SU-DHL-6 (cell line): ENCODE data around the gene LMOD1.

Experiments used
- H2AFZ ChIP-seq: fragments of 200-600 bp; sonication (generic); 2 replicates; pipeline ENCODE4 v1.6.1; 2014; ENCODE audit warnings: low read depth, mild to moderate bottlenecking, moderate library complexity, mixed read lengths, antibody characterized with exemption, low read length; ENCODE audit not compliant: severe bottlenecking
- H3F3A ChIP-seq: fragments of 200-600 bp; shearing (Covaris generic); 2 replicates; pipeline ENCODE4 v1.6.0; 2016; ENCODE audit warnings: antibody characterized with exemption, mild to moderate bottlenecking; ENCODE audit not compliant: insufficient read depth
- H3K27ac ChIP-seq: fragments of 200-600 bp; sonication (generic); 2 replicates; pipeline ENCODE4 v1.5.1; 2016; ENCODE audit warnings: low read depth, mild to moderate bottlenecking, low read length, moderate library complexity, mixed read lengths
- H3K27me3 ChIP-seq: fragments of 200-600 bp; sonication (generic), shearing (Covaris generic); 2 replicates; pipeline ENCODE4 v1.6.0; 2014; ENCODE audit warnings: mild to moderate bottlenecking, low read length
- H3K36me3 ChIP-seq: fragments of 200-600 bp; sonication (generic); 2 replicates; pipeline ENCODE4 v1.6.1; 2014; ENCODE audit warnings: mild to moderate bottlenecking, low read length, mixed read lengths
- H3K4me2 ChIP-seq: fragments of 300-600, 200-600 bp; shearing (Covaris generic), sonication (generic); 2 replicates; pipeline ENCODE4 v1.6.0; 2014; ENCODE audit warnings: low read length, low read depth, mild to moderate bottlenecking; ENCODE audit not compliant: poor library complexity, severe bottlenecking
- H3K4me3 ChIP-seq: fragments of 200-600 bp; sonication (generic); 2 replicates; pipeline ENCODE4 v1.5.1; 2014; ENCODE audit warnings: antibody characterized with exemption, low read length, mild to moderate bottlenecking, mixed read lengths; ENCODE audit not compliant: insufficient read depth, poor library complexity, severe bottlenecking
- H3K79me2 ChIP-seq: fragments of 200-600 bp; sonication (generic); 2 replicates; pipeline ENCODE4 v1.6.1; 2014; ENCODE audit warnings: mild to moderate bottlenecking, low read length, moderate library complexity; ENCODE audit not compliant: insufficient read depth
- H3K9ac ChIP-seq: fragments of 200-600 bp; sonication (generic); 2 replicates; pipeline ENCODE4 v1.7.0; 2014; ENCODE audit warnings: mild to moderate bottlenecking, low read length
- H3K9me2 ChIP-seq: fragments of 200-600 bp; sonication (generic); replicated peaks from 2 replicates; pipeline ENCODE4 v1.6.1; 2014; ENCODE audit warnings: low read length; ENCODE audit not compliant: insufficient read depth
- H3K9me3 ChIP-seq: fragments of 200-600 bp; sonication (generic); 2 replicates; pipeline ENCODE4 v1.6.1; 2014; ENCODE audit warnings: low read length, mixed read lengths; ENCODE audit not compliant: insufficient read depth
- H4K20me1 ChIP-seq: fragments of 200-600 bp; sonication (generic); 2 replicates; pipeline ENCODE4 v1.6.1; 2014; ENCODE audit warnings: low read depth, mild to moderate bottlenecking, antibody characterized with exemption, low read length, moderate library complexity, mixed read lengths
- CTCF ChIP-seq: fragments of 200-600 bp; sonication (generic); IDR thresholded peaks from one replicate; pipeline ENCODE4 v1.5.1; 2017; ENCODE audit warnings: antibody characterized with exemption, mild to moderate bottlenecking, low read length, moderate library complexity; ENCODE audit not compliant: insufficient read depth, poor library complexity, severe bottlenecking
- EZH2phosphoT487 ChIP-seq: fragments of 200-600 bp; sonication (generic), shearing (Covaris generic); conservative IDR thresholded peaks from 2 replicates; pipeline ENCODE4 v1.6.1; 2018; ENCODE audit warnings: mild to moderate bottlenecking, antibody characterized with exemption, low read length, moderate library complexity, mixed read lengths

Gene LMOD1

GRCh38 chr1:201988601-201989000, 42.3 kb upstream of the LMOD1 start:
- Histone ChIP-seq H3K79me2 (no peaks in the 10 kb centered on the region), H3K9ac (no peak overlapping the region), H3K4me3 (no peak overlapping the region), H3K27ac (no peak overlapping the region), H2AFZ (no peak overlapping the region), H3K9me2 (no peaks in the 10 kb centered on the region), H3K4me2 (no peak overlapping the region), H3K9me3 (no peaks in the 10 kb centered on the region), H4K20me1 (no peaks in the 10 kb centered on the region), H3K36me3 (no peaks in the 10 kb centered on the region), H3K27me3 (no peaks in the 10 kb centered on the region), H3F3A (no peaks in the 10 kb centered on the region)
- TF ChIP-seq CTCF, result no peak
- TF ChIP-seq EZH2phosphoT487, result no peak

GRCh38 chr1:201985355-201985754, 39.0 kb upstream of the LMOD1 start:
- H3K9me2 ChIP-seq, result no peaks in the 10 kb centered on the region
- no peaks in the 10 kb centered on the region for H3K79me2 ChIP-seq
- H3K9ac ChIP-seq, result no peak overlapping the region
- H3K4me2 ChIP-seq, result no peak overlapping the region
- no peak overlapping the region for H3K4me3 ChIP-seq
- no peaks in the 10 kb centered on the region for H3F3A ChIP-seq
- no peaks in the 10 kb centered on the region for H3K27me3 ChIP-seq
- H3K36me3 ChIP-seq, result no peaks in the 10 kb centered on the region
- H3K27ac ChIP-seq, result no peak overlapping the region
- no peaks in the 10 kb centered on the region for H3K9me3 ChIP-seq
- H4K20me1 ChIP-seq, result no peaks in the 10 kb centered on the region
- no peak overlapping the region for H2AFZ ChIP-seq
- TF ChIP-seq CTCF (no peak), EZH2phosphoT487 (no peak)

- TF ChIP-seq CTCF (no peak), EZH2phosphoT487 (no peak)
- no peaks in the 10 kb centered on the region for H3K79me2 ChIP-seq
- no peaks in the 10 kb centered on the region for H3K36me3 ChIP-seq
- H4K20me1 ChIP-seq, result no peaks in the 10 kb centered on the region
- no peak overlapping the region for H3K9ac ChIP-seq
- H3K4me2 ChIP-seq, result no peak overlapping the region
- no peak overlapping the region for H2AFZ ChIP-seq
- H3K9me2 ChIP-seq, result no peaks in the 10 kb centered on the region
- no peaks in the 10 kb centered on the region for H3K27me3 ChIP-seq
- H3F3A ChIP-seq, result no peaks in the 10 kb centered on the region
- H3K27ac ChIP-seq, result no peak overlapping the region
- H3K4me3 ChIP-seq, result no peak overlapping the region
- no peaks in the 10 kb centered on the region for H3K9me3 ChIP-seq
Measured at GRCh38 chr1:201984446-201984845, 38.1 kb upstream of the LMOD1 start.
